H1 (cell line): ENCODE results near the gene DVL3. TPM values are rescaled to one million over a fixed set of nuclear protein-coding genes. Genes with fewer than 3 reads are reported as not detected.

Source experiments
- CHD1 ChIP-seq: IDR thresholded peaks from 2 replicates; pipeline ENCODE4 v1.6.1; 2012; ENCODE audit warnings: low read depth, low read length, improper control_type of control experiment
- JUN ChIP-seq: IDR thresholded peaks from 2 replicates; pipeline ENCODE4 v1.6.1; 2011; ENCODE audit warnings: low read depth, mild to moderate bottlenecking, improper control_type of control experiment, low read length
- POLR2A ChIP-seq, 2 experiments: IDR thresholded peaks; 1 replicate in 1 of 2; 2 replicates in 1 of 2; pipeline ENCODE4 v1.6.1; 2011; ENCODE audit warnings: low read depth in 2 of 2, low read length in 2 of 2, mild to moderate bottlenecking in 2 of 2; ENCODE audit errors: control extremely low read depth in 1 of 2
- POU5F1 ChIP-seq: IDR thresholded peaks from 2 replicates; pipeline ENCODE4 v1.6.1; 2011; ENCODE audit warnings: low read depth, mild to moderate bottlenecking, low read length, moderate library complexity
- RFX5 ChIP-seq: IDR thresholded peaks from 2 replicates; pipeline ENCODE4 v1.6.1; 2011; ENCODE audit warnings: low read depth, low read length, improper control_type of control experiment, borderline replicate concordance
- RNF2 ChIP-seq: fragments of 200-900, 300-1000 bp; sonication (generic); IDR thresholded peaks from 2 replicates; pipeline ENCODE4 v1.7.1; 2016; ENCODE audit warnings: borderline replicate concordance, low read depth, mild to moderate bottlenecking, antibody characterized with exemption, low read length; ENCODE audit not compliant: poor library complexity, severe bottlenecking; ENCODE audit errors: missing control alignments
- RXRA ChIP-seq: IDR thresholded peaks from 2 replicates; pipeline ENCODE4 v1.6.1; 2011; ENCODE audit warnings: low read depth, mild to moderate bottlenecking, low read length, moderate library complexity; ENCODE audit not compliant: insufficient read depth
- SIRT6 ChIP-seq: IDR thresholded peaks from one replicate; pipeline ENCODE4 v1.7.1; 2012; ENCODE audit warnings: low read length, inconsistent platforms
- TCF12 ChIP-seq: IDR thresholded peaks from 2 replicates; pipeline ENCODE4 v1.6.1; 2011; ENCODE audit warnings: low read depth, mild to moderate bottlenecking, low read length
- polyA plus RNA-seq, 7 experiments: library from polyadenylated mRNA; depleted of rRNA in 3 of 7; stranded (reverse) in 5 of 7; unstranded in 2 of 7; fragments of >200 nt in 5 of 7; fragments of 200-250 nt in 2 of 7; gene quantifications; 1 replicate in 5 of 7; 2 replicates in 1 of 7; 4 replicates in 1 of 7; pipeline versions ENCODE4 v1.2.1 to v1.2.3, GENCODE V29; 2011 to 2013; ENCODE audit warnings: missing spikeins in 2 of 7, mixed read lengths in 2 of 7
- total RNA-seq: library from RNA; stranded (reverse); fragmentation: NEBNext Ultra II Directional; extraction: Animal tissue kit (Norgen Biotek cat#: 25700); gene quantifications from 2 replicates; pipeline ENCODE4 v1.2.1, GENCODE V29; 2021
- TF ChIP-seq, protein P1 (sequence below): fragments of 300-600 bp; sonication (generic); IDR thresholded peaks from 2 replicates; pipeline ENCODE4 v1.7.1; 2012; ENCODE audit warnings: low read length, moderate library complexity, mild to moderate bottlenecking, inconsistent platforms; ENCODE audit not compliant: insufficient replicate concordance

The DVL3 gene
- total and polyA plus RNA-seq, 2 of the 8 experiments (the other 6 are each of a cell fraction or from before 2014, with no cell fraction given), result 38.5 to 66.6 TPM

- TF ChIP-seq, protein P1, sequence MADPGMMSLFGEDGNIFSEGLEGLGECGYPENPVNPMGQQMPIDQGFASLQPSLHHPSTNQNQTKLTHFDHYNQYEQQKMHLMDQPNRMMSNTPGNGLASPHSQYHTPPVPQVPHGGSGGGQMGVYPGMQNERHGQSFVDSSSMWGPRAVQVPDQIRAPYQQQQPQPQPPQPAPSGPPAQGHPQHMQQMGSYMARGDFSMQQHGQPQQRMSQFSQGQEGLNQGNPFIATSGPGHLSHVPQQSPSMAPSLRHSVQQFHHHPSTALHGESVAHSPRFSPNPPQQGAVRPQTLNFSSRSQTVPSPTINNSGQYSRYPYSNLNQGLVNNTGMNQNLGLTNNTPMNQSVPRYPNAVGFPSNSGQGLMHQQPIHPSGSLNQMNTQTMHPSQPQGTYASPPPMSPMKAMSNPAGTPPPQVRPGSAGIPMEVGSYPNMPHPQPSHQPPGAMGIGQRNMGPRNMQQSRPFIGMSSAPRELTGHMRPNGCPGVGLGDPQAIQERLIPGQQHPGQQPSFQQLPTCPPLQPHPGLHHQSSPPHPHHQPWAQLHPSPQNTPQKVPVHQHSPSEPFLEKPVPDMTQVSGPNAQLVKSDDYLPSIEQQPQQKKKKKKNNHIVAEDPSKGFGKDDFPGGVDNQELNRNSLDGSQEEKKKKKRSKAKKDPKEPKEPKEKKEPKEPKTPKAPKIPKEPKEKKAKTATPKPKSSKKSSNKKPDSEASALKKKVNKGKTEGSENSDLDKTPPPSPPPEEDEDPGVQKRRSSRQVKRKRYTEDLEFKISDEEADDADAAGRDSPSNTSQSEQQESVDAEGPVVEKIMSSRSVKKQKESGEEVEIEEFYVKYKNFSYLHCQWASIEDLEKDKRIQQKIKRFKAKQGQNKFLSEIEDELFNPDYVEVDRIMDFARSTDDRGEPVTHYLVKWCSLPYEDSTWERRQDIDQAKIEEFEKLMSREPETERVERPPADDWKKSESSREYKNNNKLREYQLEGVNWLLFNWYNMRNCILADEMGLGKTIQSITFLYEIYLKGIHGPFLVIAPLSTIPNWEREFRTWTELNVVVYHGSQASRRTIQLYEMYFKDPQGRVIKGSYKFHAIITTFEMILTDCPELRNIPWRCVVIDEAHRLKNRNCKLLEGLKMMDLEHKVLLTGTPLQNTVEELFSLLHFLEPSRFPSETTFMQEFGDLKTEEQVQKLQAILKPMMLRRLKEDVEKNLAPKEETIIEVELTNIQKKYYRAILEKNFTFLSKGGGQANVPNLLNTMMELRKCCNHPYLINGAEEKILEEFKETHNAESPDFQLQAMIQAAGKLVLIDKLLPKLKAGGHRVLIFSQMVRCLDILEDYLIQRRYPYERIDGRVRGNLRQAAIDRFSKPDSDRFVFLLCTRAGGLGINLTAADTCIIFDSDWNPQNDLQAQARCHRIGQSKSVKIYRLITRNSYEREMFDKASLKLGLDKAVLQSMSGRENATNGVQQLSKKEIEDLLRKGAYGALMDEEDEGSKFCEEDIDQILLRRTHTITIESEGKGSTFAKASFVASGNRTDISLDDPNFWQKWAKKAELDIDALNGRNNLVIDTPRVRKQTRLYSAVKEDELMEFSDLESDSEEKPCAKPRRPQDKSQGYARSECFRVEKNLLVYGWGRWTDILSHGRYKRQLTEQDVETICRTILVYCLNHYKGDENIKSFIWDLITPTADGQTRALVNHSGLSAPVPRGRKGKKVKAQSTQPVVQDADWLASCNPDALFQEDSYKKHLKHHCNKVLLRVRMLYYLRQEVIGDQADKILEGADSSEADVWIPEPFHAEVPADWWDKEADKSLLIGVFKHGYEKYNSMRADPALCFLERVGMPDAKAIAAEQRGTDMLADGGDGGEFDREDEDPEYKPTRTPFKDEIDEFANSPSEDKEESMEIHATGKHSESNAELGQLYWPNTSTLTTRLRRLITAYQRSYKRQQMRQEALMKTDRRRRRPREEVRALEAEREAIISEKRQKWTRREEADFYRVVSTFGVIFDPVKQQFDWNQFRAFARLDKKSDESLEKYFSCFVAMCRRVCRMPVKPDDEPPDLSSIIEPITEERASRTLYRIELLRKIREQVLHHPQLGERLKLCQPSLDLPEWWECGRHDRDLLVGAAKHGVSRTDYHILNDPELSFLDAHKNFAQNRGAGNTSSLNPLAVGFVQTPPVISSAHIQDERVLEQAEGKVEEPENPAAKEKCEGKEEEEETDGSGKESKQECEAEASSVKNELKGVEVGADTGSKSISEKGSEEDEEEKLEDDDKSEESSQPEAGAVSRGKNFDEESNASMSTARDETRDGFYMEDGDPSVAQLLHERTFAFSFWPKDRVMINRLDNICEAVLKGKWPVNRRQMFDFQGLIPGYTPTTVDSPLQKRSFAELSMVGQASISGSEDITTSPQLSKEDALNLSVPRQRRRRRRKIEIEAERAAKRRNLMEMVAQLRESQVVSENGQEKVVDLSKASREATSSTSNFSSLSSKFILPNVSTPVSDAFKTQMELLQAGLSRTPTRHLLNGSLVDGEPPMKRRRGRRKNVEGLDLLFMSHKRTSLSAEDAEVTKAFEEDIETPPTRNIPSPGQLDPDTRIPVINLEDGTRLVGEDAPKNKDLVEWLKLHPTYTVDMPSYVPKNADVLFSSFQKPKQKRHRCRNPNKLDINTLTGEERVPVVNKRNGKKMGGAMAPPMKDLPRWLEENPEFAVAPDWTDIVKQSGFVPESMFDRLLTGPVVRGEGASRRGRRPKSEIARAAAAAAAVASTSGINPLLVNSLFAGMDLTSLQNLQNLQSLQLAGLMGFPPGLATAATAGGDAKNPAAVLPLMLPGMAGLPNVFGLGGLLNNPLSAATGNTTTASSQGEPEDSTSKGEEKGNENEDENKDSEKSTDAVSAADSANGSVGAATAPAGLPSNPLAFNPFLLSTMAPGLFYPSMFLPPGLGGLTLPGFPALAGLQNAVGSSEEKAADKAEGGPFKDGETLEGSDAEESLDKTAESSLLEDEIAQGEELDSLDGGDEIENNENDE, result no peak
- TF ChIP-seq RFX5 (no peak), RXRA (no peak), CHD1 (no peak), RNF2 (no peak), SIRT6 (no peak), JUN (no peak), POLR2A (IDR thresholded peaks at IDR 0.05; ENCODE audit: control extremely low read depth in 1 of 2, low read depth in 2 of 2, low read length in 2 of 2) (no peak), TCF12 (no peak), POU5F1 (no peak)
These were observed 21.1 kb upstream of the DVL3 start (continued) for GRCh38 chr3:184133840-184134745.
